Neuronal stem cell (in vitro differentiated cells): Measurements from ENCODE around the gene TMEM186.
"Not testable (repeated sequence)": the region's sequence is repeated elsewhere in the genome, so short reads cannot be mapped to it uniquely, and the experiment has no call there.

ENCODE experiments used
- DNase-seq: peaks from one replicate; pipeline ENCODE4 v3.0.0-alpha.2; 2013; ENCODE audit warnings: low spot score
- H2AFZ ChIP-seq: one replicate; pipeline ENCODE4 v1.6.1; 2013; ENCODE audit warnings: mild to moderate bottlenecking, low read length, inconsistent platforms
- H2AK5ac ChIP-seq: 2 replicates; pipeline ENCODE4 v1.6.1; 2013; ENCODE audit warnings: low read depth, mild to moderate bottlenecking, inconsistent platforms, low read length, moderate library complexity, mixed read lengths
- H2BK120ac ChIP-seq: 2 replicates; pipeline ENCODE4 v1.6.1; 2013; ENCODE audit warnings: low read depth, mild to moderate bottlenecking, inconsistent platforms, low read length, moderate library complexity, mixed read lengths
- H2BK12ac ChIP-seq: one replicate; pipeline ENCODE4 v1.6.1; 2013; ENCODE audit warnings: low read length, inconsistent platforms
- H2BK15ac ChIP-seq: 2 replicates; pipeline ENCODE4 v1.6.1; 2013; ENCODE audit warnings: mild to moderate bottlenecking, low read length, inconsistent platforms, mixed read lengths
- H2BK5ac ChIP-seq: one replicate; pipeline ENCODE4 v1.6.1; 2013; ENCODE audit warnings: inconsistent platforms, mild to moderate bottlenecking, low read length, moderate library complexity
- H3K14ac ChIP-seq: one replicate; pipeline ENCODE4 v1.6.1; 2013; ENCODE audit warnings: low read length, inconsistent platforms
- H3K18ac ChIP-seq: 2 replicates; pipeline ENCODE4 v1.6.1; 2013; ENCODE audit warnings: low read length, inconsistent platforms
- H3K23ac ChIP-seq: 2 replicates; pipeline ENCODE4 v1.6.1; 2013; ENCODE audit warnings: low read depth, mild to moderate bottlenecking, mixed read lengths, low read length, inconsistent platforms; ENCODE audit not compliant: poor library complexity
- H3K27ac ChIP-seq: replicated peaks from 3 replicates; pipeline ENCODE4 v1.5.1; 2013; ENCODE audit warnings: low read length, inconsistent platforms
- H3K27me3 ChIP-seq, 3 experiments: 2 replicates each; pipeline ENCODE4 v1.6.1; 2013; ENCODE audit warnings: low read length in 3 of 3, mild to moderate bottlenecking in 2 of 3, inconsistent platforms in 1 of 3, low read depth in 1 of 3, mixed read lengths in 1 of 3, moderate library complexity in 1 of 3; ENCODE audit not compliant: control insufficient read depth in 3 of 3, insufficient read depth in 3 of 3
- H3K36me3 ChIP-seq, 2 donors: replicated peaks in 1 of 2; 2 replicates each; pipeline ENCODE4 v1.6.1; 2013; ENCODE audit warnings: low read length in 2 of 2; ENCODE audit not compliant: control insufficient read depth in 2 of 2, insufficient read depth in 2 of 2
- H3K4ac ChIP-seq: 2 replicates; pipeline ENCODE4 v1.6.1; 2013; ENCODE audit warnings: inconsistent platforms, mild to moderate bottlenecking, low read length, moderate library complexity
- H3K4me1 ChIP-seq, 2 donors: 1 replicate in 1 of 2; 2 replicates in 1 of 2; pipeline ENCODE4 v1.6.1; 2013; ENCODE audit warnings: low read length in 2 of 2, low read depth in 1 of 2; ENCODE audit not compliant: control insufficient read depth in 2 of 2, insufficient read depth in 1 of 2
- H3K4me2 ChIP-seq: one replicate; pipeline ENCODE4 v1.6.1; 2013; ENCODE audit warnings: mild to moderate bottlenecking, low read length, inconsistent platforms; ENCODE audit not compliant: insufficient read depth, poor library complexity, severe bottlenecking
- H3K4me3 ChIP-seq, 2 donors: 2 replicates each; pipeline ENCODE4 v1.5.1; 2013; ENCODE audit warnings: low read length in 2 of 2, mild to moderate bottlenecking in 2 of 2, inconsistent platforms in 1 of 2, moderate library complexity in 1 of 2
- H3K79me1 ChIP-seq: one replicate; pipeline ENCODE4 v1.6.1; 2013; ENCODE audit warnings: low read depth, mild to moderate bottlenecking, inconsistent platforms, low read length, moderate library complexity
- H3K9ac ChIP-seq: one replicate; pipeline ENCODE4 v1.6.1; 2013; ENCODE audit warnings: mild to moderate bottlenecking, low read depth, low read length, inconsistent platforms; ENCODE audit not compliant: poor library complexity
- H3K9me3 ChIP-seq, 2 donors: replicated peaks in 1 of 2; 2 replicates each; pipeline versions ENCODE3 to v1.6.1; 2013; ENCODE audit warnings: low read length in 2 of 2, mild to moderate bottlenecking in 2 of 2, inconsistent platforms in 1 of 2, low read depth in 1 of 2, mixed read lengths in 1 of 2, moderate library complexity in 1 of 2; ENCODE audit not compliant: control insufficient read depth in 2 of 2, insufficient read depth in 1 of 2
- H4K8ac ChIP-seq: one replicate; pipeline ENCODE4 v1.6.1; 2013; ENCODE audit warnings: low read depth, mild to moderate bottlenecking, inconsistent platforms, low read length, moderate library complexity
- H4K91ac ChIP-seq: one replicate; pipeline ENCODE4 v1.6.1; 2013; ENCODE audit warnings: low read length, low read depth, mild to moderate bottlenecking, inconsistent platforms; ENCODE audit not compliant: poor library complexity
- WGBS, 2 donors: extraction: QIAGEN DNeasy Blood & Tissue Kit; methylation state at CpG; one replicate each; pipeline ENCODE4 v1.1.7; 2013; ENCODE audit warnings: missing lambda C conversion rate in 2 of 2, mixed read lengths in 1 of 2; ENCODE audit not compliant: insufficient read length in 2 of 2, insufficient replicate concordance in 1 of 2; ENCODE audit errors: extremely low coverage in 2 of 2; 5-methylcytosine and 5-hydroxymethylcytosine counted together

Gene TMEM186

GRCh38 chr16:8748944-8749343 lies 48.5 kb downstream of the TMEM186 start:
- H3K9me3 ChIP-seq, H2BK120ac ChIP-seq, H2BK12ac ChIP-seq, DNase-seq, H4K8ac ChIP-seq, H2BK5ac ChIP-seq, H3K27ac ChIP-seq, H2AK5ac ChIP-seq, H3K18ac ChIP-seq, H3K27me3 ChIP-seq, H3K23ac ChIP-seq, H3K4me2 ChIP-seq, H3K79me1 ChIP-seq, H4K91ac ChIP-seq, H2AFZ ChIP-seq, H3K4ac ChIP-seq, H3K9ac ChIP-seq, H3K4me1 ChIP-seq, H3K4me3 ChIP-seq, H2BK15ac ChIP-seq, H3K14ac ChIP-seq: not testable (repeated sequence)
- no CpG with 5 or more reads among the region's 9 CpGs for WGBS, 2 donors
- peaks cover 0 to 56% of the 10 kb centered on the region in 2 donors for H3K36me3 ChIP-seq
